EL (cell line): ENCODE data around the gene MTX2.
A peak's percentile ranks its signal among the peaks of the same experiment; 100 is the strongest.
"Not testable (repeated sequence)": the region's sequence is repeated elsewhere in the genome, so short reads cannot be mapped to it uniquely, and the experiment has no call there.

Experiments
- DNase-seq: peaks from one replicate; pipeline ENCODE4 v3.0.0-alpha.2; 2016

The MTX2 gene

GRCh38 chr2:176291335-176291734, 22.1 kb downstream of the MTX2 start:
- DNase-seq: no peak

DNA sequence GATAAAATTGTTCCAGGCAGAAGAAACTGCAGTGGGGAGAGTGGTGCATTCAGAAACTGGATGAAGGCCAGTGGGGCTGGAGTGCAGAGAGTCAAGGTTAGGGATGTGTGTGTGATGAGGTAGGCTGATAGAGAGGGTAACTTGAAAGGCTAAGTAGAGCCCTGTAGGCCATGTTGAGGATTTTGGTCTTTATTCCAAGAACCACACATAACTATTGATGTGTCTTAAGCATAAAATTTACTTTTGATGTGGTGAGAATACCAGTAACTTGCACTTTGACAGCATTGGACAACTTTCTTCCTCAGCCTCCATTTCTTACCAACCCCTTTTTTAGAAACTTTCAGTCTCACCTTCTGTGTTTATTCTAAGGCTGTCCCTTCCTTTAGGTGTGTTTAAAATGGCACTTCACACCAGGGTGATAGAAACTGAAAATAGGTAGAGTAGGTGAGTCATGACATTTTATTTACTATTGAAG, 22.6 kb downstream of the MTX2 start:
- DNase-seq: no peak

- no peak for DNase-seq
These were observed 23.4 kb downstream of the MTX2 start for GRCh38 chr2:176292608-176293007.

- no peak for DNase-seq
These were observed 24.1 kb downstream of the MTX2 start for GRCh38 chr2:176293334-176293733.

- peak; percentile 7 for DNase-seq
These were observed 27.8 kb downstream of the MTX2 start for GRCh38 chr2:176297067-176297466.

DNA sequence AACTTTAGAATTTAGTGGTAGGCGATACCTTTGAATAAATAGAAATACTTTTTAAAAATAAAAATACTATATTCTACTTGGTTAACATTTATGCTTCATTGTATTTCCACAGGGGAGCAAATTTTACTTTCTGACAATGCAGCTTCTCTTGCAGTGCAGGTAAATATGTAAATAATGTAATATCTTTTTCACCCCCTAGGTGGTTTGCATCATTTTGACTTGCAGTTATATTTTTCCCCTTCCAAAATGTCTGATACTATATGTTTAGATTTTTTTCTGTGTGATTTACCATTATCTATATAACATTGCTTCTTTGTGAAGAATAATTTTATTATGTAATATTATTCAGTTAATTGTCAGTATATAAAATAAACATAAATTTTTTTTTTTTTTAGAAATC, 28.5 kb downstream of the MTX2 start:
- no peak for DNase-seq

- DNase-seq: not testable (repeated sequence)
These were observed 36.8 kb downstream of the MTX2 start for GRCh38 chr2:176306020-176306419.

DNA sequence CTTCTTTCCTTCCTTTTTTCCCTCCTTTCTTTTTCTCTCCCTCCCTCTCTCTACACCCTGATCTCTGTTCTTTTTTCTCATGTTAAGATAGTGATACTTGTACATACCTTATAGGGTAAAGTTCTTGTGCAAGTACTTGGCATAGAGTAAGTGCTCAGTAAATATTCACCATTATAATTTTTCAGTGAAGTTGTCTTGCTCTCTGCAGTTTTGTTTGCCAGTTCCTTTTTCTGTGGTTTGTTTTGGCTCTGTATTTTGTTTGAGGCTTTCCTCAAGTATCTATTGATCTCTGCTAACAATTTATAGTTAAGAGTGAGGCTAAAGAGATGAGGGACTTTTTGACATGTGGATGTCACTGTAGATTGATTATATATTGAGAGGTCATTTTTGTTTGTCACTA, 48.0 kb downstream of the MTX2 start:
- no peak for DNase-seq

DNA sequence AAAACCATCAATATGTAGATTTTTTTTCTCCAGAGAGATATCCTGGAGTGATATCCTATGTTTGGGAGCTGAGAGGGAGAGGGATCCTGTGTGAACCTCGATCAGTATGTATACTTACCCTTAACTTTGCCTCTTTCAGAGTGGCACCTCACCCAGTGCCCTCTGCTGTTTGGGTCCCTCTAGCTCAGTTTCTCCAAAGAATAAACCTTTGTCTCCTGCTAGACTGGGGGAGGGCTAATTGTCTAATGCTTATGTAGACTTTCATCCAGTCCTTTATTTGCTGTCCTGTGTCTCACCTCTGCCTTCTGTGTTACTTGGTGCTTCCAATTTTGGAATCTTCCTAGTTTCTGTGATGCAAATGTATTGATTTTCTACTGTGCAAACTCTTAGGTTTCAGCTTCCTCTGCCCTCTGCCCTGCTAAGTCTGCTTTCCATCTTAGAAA, 48.4 kb downstream of the MTX2 start:
- DNase-seq: no peak

DNA sequence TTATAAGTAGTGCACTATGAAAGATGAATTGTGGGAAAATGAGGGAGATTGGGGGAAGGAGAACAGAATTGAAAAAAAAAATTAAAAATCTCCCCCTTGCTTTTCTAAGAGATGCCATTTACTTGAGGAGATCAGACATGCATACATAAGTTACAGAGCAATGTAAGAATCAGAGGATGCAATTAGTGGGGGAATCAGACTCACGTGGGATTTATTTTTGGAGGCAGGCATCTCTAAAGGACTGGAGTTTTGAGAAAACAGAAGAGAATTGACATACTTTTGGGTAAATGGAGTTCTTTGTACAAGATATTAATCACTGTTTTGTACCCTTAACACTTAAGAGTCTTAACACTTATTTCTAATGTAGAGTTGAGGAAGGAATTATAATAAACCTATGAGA, 52.7 kb downstream of the MTX2 start:
- DNase-seq: no peak

DNA sequence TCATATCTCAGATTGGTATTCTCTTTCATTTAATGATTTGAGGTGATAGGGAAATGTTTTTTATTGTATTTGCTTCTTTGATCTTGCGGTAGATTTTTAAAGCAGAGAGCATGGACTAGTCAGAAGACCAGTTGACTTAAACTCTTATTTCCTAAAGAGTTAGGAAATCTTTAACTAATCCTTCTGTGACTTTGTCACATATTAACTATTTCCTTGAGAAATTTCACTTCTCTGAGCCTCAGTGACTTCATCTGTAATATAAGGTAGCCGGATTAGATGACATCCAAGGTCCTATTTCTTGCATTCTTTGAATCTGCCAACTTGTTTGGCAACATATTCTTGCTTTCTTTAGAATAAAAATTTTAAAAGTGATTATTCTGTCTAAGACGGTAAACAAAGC, 55.6 kb downstream of the MTX2 start:
- DNase-seq: no peak

DNA sequence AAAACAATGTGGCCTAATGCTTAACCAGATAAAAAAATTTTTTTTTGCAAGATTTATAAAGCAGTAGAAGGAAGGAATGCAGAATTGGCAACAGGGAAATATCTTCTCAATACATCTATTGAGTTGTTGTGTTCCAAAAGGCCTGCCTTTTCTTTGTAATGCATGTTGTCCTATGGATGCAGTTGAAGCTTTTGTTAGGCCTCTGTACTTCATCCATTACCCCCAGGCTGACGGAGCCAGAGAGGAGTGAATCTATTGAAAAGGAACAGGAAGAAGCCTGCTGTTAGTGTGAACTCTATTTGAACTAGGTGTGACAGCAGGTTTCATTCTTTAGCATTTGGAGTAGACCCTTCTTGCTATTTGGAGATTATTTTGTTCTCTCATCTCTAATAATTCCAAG, 56.5 kb downstream of the MTX2 start:
- no peak for DNase-seq

- no peak for DNase-seq
These were observed 58.9 kb downstream of the MTX2 start for GRCh38 chr2:176328149-176328548.

DNA sequence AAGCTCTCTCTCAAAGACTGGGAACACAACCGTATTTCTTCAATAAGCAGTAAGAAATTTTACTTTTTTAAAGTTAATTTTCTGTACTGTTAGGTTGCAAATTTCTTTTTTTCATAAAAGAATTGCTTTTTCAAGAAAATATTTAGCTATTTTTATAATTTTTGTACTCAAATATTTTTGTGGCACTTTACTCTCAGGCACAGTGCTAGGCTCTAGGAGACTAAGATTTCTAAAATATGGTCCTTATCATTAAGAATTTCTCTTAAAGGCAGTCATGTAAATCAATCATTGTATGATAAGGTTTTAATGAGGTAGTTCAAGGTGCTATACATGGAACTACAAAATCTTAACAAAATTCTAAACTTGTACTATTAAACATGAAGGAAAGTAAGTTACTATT, 61.4 kb downstream of the MTX2 start:
- DNase-seq: no peak

DNA sequence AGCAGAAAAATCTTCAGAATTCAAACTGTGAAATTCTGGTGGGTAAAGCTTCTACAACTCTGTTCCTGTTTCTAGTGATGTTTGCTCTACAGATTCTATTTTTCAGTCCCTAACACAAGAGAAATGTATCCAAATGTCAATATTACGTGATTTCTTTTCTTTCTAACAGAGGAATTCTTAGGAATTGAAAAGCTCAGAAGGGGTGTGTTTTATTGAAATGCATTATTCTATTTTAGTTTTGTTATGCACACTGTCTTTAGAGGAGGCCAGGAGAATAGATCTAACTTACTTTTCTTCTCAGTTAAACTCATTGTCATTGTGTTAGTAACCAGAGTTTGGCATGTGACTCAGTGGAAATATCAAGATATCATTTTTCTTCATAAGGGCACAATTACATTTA, 62.4 kb downstream of the MTX2 start:
- no peak for DNase-seq

- no peak for DNase-seq
These were observed 65.5 kb downstream of the MTX2 start for GRCh38 chr2:176334729-176335128.

GRCh38 chr2:176338395-176338794, 69.2 kb downstream of the MTX2 start:
- no peak for DNase-seq

DNA sequence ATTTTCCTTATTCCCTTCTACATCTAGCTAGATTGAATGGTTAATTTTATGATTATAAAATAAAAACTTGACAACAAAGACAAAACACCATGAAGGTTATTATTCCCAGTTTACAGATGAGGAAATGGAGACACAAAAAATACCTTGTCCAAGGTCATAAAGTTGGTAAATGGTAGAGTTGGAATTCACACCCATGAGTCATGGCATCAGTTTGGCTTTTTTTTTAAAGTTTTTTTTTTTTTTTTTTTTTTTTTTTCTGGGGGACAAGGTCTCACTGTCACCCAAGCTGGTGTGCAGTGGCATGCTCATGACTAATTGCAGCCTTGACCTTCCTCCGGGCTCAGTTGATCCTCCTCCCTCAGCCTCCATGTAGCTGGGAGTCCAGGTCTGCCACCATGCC, 70.0 kb downstream of the MTX2 start:
- DNase-seq: no peak

GRCh38 chr2:176356251-176356650, 87.0 kb downstream of the MTX2 start:
- DNase-seq: no peak

- no peak for DNase-seq
These were observed 95.2 kb downstream of the MTX2 start for GRCh38 chr2:176364273-176364977.

DNA sequence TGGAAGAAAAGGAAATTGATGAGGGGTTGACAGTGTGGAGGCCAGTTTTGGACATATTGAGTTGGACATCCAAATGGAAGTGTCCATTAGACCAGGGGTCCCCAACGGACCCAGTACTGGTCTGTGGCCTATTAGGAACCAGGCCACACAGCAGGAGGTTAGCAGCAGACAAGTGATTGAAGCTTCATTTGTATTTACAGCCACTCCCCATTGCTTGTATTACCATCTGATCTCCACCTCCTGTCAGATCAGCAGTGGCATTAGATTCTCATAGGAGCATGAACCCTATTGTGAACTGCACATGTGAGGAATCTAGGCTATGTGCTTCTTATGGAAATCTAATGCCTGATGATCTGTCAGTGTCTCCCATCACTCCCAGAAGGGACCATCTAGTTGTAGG, 99.1 kb downstream of the MTX2 start:
- no peak for DNase-seq

DNA sequence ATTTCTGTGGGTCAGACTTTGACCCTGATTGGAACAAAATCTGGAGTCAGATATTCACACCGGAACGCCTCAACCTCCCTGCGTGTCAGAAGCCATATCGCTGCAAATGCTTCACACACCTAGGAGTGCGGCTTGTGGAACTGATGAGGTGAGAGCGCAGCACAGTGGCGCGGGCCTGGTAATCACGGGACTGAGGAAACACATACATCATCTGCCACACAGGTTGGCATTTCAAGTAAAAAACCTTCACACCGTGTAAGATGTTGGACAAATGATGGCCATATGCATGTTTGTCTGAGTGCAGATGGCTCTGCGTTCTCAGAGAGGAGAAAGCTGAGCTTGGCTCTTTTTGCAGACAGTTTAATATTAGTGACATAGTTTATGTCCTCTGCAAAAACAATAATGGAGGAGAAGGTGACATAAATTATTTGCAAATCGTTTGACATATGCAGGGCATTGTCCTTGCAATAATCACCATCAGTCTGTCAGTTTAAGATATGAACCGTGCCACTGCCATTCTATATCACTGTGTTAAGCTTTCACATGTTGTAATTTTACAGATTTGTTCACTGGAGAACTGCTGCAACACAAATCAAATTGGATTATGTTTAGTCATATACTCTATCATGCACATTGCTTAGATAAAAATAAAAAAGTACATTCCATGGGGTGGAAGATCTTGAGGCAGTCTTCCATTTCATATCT, 101.4 kb downstream of the MTX2 start:
- DNase-seq: no peak

- not testable (repeated sequence) for DNase-seq
These were observed 103.9 kb downstream of the MTX2 start for GRCh38 chr2:176373155-176373554.

DNA sequence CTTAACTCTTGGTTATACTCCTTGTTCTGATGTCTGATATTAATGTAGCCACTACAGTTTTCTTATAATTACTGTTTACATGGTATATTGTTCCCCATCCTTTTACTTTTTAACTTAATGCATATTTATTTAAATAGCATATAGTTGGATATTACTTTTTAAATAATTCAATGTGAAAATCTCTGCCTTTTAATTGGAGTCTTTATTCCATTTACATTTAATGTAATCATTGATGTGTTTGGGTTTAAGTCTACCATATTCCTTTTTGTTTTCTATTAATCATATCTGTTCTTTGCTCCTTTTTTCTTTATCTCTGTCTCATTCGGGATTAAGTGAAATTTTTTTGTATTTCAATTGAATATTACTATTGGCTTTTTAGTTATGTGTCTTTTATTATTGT, 109.1 kb downstream of the MTX2 start:
- DNase-seq: no peak

DNA sequence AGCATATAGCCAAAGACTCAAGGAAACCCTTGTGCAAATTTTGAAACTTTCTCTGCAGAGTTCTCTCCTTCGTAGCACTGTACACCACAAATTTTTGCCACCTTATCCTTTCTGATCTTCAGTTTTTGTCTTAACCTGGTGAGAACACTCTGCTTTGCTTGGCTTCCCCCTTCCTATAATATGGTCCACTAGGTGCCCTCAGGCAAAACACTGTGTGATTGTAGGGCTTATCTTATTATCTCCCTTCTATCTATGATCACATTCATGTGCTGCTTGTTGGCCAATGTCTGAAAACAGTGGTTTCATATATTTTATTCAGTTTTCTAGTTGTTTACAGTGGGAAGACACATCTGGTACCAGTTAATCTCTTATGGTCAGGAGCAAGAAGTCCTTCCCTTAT, 111.1 kb downstream of the MTX2 start:
- peak; percentile 11 for DNase-seq
